ENCODE data around the gene ARHGAP23. TPM values are rescaled to one million over a fixed set of nuclear protein-coding genes. Genes with fewer than 3 reads are reported as not detected.

Gene ARHGAP23
- total RNA-seq, 1 donor from 2014 or later: 177 TPM

DNA sequence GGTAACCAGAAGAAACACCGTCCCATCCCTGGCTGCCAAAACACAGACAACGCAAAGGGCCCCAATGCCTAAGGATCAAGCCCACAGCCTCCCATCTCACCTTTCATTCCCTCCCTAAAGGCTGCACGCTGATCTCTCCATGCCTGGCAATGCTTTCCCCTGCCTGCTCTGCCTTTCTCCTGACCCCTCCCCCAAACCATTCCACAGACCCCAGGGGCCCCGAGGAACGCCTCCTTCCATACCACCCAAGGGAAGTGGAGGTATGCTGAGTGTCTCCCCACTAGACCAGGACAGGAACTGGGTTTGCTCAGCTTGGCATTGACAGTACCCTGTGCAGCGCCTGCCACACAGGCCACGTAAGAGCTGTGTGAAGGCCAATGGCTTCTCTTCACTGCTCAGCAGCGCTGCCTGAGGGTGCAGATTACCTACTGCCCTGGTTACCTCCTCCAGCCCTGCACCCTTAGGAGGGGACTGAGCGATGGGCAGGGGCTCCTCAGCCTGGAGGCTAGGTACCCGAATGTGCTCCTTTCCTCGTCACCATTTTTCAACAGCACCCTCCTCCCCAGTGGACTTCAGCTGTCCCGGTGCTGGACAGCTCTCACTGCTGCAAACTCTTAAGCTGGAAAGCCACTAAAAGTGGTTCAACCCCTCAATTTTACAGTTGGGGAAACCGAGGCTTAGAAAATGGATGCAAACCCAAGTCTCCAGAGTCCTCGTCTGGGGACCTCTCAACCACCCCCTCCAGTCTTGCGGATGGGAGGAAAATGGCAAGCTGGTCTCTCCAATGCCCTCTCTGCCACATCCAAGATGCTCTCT lies 132.4 kb downstream of the ARHGAP23 start:
- no peak for DNase-seq (ENCODE audit: extremely low spot score, unreplicated experiment)
- Mint-ChIP-seq H3K4me1 (ENCODE audit: unreplicated experiment) (peaks cover 14% of the 10 kb centered on the region), H3K27ac (ENCODE audit: unreplicated experiment) (no peak overlapping the region), H3K9me3 (ENCODE audit: unreplicated experiment) (no peaks in the 10 kb centered on the region), H3K36me3 (ENCODE audit: unreplicated experiment) (no peaks in the 10 kb centered on the region), H3K4me3 (ENCODE audit: unreplicated experiment) (no peak overlapping the region), H3K27me3 (ENCODE audit: unreplicated experiment) (peaks cover 59% of the 10 kb centered on the region)
- TF ChIP-seq CTCF (IDR thresholded peaks at IDR 0.05): no peak

GRCh38 chr17:38561416-38562214 lies 133.4 kb downstream of the ARHGAP23 start:
- H3K27me3 Mint-ChIP-seq (ENCODE audit: unreplicated experiment): peaks cover 64% of the 10 kb centered on the region
- H3K4me1 Mint-ChIP-seq (ENCODE audit: unreplicated experiment): peaks cover 14% of the 10 kb centered on the region
- DNase-seq (ENCODE audit: extremely low spot score, unreplicated experiment): no peak
- H3K4me3 Mint-ChIP-seq (ENCODE audit: unreplicated experiment): no peak overlapping the region
- TF ChIP-seq CTCF (IDR thresholded peaks at IDR 0.05): no peak
- no peaks in the 10 kb centered on the region for H3K36me3 Mint-ChIP-seq (ENCODE audit: unreplicated experiment)
- no peaks in the 10 kb centered on the region for H3K9me3 Mint-ChIP-seq (ENCODE audit: unreplicated experiment)
- no peak overlapping the region for H3K27ac Mint-ChIP-seq (ENCODE audit: unreplicated experiment)

Other genes with a start within 250 kb of the ARHGAP23 start
- gene TBC1D3, start 235.9 kb upstream of the ARHGAP23 start, total RNA-seq: 0.30 TPM in 1 of 2 replicates, not detected in the other
- 38.2 and 40.2 TPM in 2 replicates for gene MRPL45, start 131.3 kb upstream of the ARHGAP23 start, total RNA-seq
- gene GPR179, start 84.5 kb upstream of the ARHGAP23 start, total RNA-seq: 0.13 TPM in 1 of 2 replicates, not detected in the other
- gene SOCS7, start 76.6 kb upstream of the ARHGAP23 start, total RNA-seq: 17.3 and 19.1 TPM in 2 replicates
- gene SRCIN1, start 177.5 kb downstream of the ARHGAP23 start, total RNA-seq: 0.05 TPM in 1 of 2 replicates, not detected in the other
- gene EPOP, start 246.5 kb downstream of the ARHGAP23 start, total RNA-seq: 1.0 TPM in 2 replicates

Data from osteocyte (in vitro differentiated cells).